ENCODE data around the gene CD300A.

Gene CD300A

DNA sequence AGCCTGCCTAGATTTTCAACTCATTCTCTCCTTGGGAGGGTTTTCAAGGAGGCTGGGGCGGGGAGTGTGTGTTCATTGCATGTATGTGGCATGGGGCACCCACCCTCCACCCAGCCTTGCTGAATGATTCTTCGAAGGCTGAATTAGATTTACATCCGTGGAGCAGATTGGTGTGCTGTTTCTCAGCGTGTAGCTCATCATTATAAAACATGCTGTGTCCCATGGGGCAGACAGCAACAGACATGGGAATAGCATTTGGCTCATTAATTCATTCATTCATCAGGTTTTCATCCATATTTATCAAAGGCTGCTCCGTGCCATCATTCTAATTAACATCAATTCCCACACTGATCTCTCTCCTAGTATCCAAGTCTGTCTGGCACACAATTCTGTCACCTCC is 10.6 kb upstream of the CD300A start:
- DNase-seq, result no peak

DNA sequence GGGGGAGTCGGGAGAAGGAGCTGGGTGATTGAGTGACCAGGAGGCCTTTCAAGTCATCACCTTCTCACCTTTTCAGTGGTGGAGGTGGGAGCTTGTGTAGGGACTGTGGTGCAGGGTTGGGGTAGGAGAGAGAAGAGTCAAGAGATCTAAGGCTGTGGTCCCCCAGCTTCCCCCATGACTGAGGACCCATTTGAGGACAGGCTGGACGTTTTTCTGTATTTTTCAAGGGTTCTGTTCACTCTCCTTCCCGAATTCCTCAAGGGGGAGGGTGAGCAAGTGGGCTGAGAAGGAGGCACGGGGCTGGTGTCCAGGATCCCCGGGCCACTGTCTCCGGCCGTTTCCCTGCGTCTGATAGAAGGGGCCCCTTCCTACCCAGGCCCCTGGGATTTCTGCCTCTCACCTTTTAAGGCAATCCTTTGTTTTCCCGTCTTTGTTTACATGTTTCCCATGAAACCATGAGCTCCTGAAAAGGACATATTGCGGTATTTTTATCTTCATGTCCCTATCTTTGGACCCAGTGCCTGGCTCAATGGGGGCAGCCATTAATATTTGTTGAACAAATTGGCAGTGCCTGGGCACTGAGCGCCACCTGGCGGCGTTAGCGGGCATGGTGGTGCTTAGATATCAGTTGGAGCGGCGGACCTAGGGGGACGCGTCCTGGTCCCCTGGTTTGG is 9.2 kb upstream of the CD300A start:
- DNase-seq, result no peak

DNA sequence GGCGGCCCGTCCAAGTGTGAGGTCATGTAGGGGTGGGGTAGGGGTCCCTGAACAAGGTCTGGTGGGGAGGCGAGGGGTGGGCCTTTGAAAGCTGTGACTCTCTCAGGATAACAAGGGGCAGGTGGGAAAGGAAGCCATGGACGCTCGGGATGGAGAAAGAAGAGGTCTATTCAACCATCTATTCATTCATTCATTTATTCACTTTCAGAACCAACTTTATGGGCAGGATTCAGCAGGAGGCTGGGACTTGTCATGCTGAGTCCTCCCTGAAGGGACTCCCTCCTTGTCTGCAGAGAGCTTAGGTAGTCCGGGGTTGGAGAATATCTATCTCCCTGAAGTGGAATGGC is 8.6 kb upstream of the CD300A start:
- no peak for DNase-seq

- DNase-seq, result no peak
Observed at GRCh38 chr17:74458835-74459234, 7.6 kb upstream of the CD300A start.

GRCh38 chr17:74459622-74460021 is 6.8 kb upstream of the CD300A start:
- DNase-seq, result no peak

DNA sequence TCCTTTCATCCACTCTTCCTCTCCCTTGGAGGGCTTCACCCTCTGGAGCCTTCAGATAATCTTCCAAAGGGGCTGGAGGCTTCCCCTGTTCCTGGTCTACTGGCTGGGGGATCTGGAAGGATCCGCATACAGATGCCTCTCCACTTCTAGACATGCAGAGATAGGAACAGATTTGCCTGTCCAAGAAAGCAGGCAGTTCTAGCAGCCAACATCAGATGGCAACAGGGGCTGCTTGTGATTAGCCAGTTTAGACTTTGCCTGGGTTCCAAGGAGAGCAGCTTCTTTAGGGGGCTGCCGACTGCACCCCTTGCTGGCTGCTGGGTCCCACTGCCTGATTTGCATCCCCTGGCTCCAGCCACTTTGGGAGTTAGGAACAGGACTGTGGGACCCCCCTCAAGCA is 6.2 kb upstream of the CD300A start:
- DNase-seq, result no peak

DNA sequence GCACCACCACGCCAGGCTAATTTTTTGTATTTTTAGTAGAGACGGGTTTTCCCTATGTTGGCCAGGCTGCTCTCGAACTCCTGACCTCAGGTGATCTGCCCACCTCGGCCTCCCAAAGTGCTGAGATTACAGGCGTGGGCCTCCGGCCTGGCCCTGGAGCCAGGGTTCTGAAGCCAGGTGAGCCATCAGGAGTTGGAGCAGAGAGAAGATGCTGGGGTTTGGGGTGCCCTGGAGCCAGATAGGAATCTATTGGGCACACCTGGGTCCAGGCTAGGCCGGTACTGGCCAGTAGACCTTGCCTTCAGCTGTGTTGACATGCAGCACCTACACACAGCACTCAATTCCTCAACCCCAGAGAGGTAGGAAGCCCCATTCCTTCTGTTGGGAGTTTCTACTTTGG is 5.4 kb upstream of the CD300A start:
- no peak for DNase-seq

- no peak for DNase-seq
Observed at GRCh38 chr17:74461611-74462010, 4.8 kb upstream of the CD300A start.

DNA sequence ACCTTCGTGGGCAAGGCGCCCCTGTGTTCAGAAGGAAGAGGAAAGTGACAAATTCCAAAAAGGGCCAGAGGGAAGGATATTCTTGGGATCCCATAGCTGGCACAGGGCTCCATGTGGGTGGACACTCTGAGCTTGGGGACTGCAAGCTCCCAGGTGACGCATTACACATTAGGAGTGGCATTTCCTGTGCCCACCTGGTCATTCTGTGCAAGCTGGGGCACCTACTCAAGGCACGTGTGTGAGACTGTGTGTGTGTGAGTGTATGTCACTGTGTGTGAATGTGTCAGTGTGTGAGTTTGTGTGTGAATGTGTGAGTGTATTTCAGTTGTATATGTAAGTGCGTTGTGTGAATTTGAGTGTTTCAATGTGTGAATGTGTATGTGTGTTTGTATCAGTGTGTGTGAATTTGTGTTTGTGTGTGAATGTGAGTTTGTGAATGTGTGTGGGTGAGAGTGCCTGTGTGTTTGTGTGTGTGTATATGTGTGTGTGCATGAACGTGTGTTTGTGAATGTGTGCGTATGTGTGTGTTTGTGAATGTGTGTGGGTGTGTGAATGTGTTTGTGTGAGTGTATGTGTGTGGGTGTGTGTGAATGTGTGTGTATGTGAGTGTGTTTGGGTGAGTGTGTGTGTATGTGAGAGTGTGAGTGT is 1.6 kb upstream of the CD300A start:
- DNase-seq, result no peak

DNA sequence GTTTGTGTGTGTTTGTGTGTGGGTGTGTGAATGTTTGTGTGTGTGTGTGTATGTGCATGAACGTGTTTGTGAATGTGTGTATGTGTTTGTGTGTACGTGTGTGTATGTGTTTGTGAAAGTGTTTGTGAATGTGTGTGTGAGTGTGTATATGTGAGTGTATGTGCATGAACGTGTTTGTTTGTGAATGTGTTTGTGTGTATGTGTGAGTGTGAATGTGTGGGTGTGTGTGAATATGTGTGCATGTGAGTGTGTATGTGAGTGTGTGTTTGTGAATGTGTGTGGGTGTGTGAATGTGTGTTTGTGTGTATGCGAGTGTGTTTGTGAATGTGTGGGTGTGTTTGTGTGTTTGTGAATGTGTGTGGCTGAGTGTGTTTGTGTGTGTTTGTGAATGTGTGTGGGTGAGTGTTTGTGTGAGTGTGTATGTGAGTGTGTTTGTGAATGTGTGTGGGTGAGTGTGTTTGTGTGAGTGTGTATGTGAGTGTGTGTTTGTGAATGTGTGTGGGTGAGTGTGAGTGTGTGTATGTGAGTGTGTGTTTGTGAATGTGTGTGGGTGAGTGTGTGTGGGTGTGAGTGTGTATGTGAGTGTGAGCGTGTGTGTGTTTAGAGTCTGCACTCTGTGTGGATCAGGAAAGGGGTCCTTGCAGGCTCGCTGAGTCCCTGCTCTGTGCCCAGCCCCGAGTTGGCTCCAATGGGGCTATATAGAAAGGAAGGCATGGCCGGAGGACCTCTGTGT is 890 bp upstream of the CD300A start:
- DNase-seq, result no peak

- no peak for DNase-seq
Observed at GRCh38 chr17:74466828-74467184, 372 bp downstream of the CD300A start.

DNA sequence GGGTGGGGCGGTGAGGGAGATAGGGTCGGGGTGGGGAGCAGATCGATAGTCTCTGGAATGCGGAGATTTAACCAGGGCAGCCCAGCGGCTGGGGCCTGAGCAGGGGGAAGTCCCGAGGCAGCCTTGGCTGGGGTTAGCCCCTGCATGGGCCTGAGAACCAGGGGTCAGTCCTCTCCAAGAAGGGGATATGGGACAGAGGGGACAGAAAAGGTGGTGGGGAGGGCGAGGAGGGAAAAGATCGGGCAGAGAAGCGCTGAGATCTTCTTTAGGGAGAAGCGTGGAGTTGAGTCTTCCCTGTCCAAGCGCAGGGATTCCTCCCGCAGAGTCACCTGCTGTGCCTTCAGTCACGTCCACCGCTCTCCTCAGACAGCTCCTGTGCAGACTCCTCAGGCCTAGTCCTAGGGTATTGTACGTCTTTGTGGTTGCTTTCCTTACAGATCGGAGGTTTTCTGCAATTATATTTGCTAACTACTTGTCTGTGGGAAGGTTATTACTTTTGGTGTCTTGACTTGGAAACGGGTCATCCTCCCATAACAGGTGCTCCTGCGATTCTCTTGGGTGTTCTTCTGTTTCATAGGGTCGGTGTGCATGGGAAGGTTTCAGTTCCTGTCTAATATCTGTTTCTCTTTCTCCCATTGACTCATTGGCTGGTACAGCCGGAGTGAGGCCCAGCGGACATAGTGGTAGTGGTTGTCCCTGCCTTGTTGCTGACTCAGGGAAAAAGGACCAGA is 952 bp downstream of the CD300A start:
- DNase-seq, result no peak

GRCh38 chr17:74471341-74471740 is 4.9 kb downstream of the CD300A start:
- no peak for DNase-seq

GRCh38 chr17:74472890-74473289 is 6.5 kb downstream of the CD300A start:
- DNase-seq, result no peak

DNA sequence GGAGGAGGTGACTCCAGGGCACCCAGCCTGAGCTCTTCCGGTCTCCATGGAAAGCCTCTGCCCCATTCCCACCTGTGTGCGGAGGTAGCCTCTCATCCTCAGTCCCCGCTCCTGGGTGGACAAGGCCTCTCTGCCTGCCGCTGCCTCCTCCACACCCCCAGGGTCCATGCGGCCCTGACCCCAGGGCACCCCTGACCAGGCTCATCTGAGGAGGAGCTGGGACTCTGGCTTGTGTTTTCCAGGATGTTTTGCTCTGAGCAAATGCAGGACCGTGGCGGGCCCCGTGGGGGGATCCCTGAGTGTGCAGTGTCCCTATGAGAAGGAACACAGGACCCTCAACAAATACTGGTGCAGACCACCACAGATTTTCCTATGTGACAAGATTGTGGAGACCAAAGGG is 6.9 kb downstream of the CD300A start:
- DNase-seq, result no peak

DNA sequence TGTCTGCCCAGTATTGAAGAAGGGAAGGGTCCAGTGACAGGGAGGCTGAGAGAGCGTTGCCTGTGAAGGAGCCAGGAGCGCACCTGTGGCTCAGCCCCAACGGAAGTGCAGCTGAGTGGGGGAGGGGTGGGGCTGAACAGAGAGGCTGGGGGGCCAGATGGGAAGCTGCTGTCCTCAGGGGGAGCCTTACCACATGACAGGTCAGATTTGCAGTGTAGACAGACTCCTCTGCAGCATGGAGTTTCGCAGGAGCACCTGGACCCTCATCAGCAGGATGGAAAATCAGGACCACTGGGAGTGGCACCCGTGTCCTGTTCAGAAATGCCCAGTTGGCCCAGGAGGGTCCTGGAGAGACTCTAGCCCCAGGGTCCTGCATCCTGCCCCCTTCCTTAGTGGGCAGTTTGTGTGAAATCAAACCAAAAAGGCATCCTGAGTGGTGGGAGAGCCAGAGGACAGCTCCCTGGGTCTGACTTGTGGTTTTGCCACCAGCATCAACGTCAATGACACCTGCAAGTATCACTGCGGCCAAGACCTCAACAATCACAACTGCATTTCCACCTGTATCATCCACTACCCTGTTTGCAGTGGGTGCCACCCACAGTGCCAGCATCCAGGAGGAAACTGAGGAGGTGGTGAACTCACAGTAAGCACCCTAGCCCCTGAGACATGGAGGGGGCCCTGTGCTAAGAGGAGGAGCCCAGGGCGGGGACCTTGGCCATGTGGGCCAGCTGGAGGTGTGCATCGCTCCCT is 7.8 kb downstream of the CD300A start:
- DNase-seq, result no peak

- no peak for DNase-seq
Observed at GRCh38 chr17:74475189-74475588, 8.8 kb downstream of the CD300A start.

GRCh38 chr17:74477411-74477810 is 11.0 kb downstream of the CD300A start:
- no peak for DNase-seq

DNA sequence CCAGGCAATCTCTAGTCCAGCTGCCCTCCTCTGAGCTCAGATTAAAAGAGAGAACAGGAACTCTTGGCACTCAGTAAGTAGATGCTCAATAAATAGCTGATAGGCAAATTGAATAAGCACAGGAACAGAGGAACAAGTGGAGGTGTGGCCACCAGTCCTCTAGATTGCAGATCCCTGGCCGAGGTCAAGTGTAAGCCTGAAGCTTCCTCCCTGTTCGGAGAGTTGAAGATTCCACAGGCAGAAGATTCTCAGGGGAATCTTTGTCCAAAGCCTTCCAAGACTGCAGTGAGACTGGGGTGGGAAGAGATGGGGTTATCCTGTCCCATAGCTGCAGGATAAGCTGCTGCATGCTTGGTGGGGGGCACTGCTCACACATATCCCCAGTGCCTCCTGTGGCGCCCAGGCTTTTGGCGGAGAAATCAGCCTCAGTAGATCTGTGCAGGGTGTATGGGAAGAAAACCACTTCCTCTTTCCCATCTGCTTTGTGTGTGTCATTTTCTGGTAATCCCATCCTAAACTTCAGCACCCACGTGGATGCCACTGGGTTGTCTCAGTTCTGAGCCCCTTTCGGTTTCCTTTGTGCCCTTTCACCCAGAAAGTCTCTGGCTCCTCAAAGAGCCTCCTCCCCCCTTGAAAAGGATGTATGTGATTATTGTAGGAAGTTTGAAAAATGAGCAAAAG is 12.1 kb downstream of the CD300A start:
- DNase-seq, result no peak

- no peak for DNase-seq
Observed at GRCh38 chr17:74480290-74480689, 13.9 kb downstream of the CD300A start.

DNA sequence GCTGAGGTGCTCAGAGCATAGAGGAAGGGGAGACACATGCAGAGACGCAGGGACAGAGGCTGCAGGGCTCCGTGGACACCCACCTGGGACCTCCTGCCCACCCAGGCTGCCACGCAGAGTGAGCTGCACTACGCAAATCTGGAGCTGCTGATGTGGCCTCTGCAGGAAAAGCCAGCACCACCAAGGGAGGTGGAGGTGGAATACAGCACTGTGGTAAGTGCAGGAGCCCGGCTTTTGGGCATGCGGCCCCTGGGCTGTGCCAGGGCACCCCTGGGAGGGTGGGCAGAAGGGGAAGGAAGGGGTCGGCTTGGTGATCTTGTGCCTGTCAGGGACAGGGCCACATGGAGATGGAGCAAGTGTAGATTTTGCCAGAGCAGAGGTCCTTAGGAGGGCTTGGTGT is 15.2 kb downstream of the CD300A start:
- no peak for DNase-seq

DNA sequence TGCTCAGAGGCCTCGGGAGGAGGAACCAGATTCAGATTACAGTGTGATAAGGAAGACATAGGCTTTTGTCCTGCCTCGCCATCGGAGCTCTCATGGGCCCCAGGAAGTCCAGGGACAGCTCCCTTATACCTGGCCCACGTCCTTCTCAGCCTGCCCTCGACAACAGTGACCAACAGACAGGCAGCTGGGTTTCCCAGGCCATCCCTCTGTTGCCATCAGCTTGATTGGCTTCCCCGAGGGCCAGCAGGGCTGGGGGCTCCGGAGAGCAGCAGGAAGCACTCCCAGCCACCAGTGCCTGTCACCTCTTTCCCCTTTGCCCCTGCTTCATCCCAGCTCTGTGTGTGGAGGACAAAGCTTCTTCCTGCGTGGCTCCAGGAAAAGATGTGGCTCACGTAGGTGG is 17.6 kb downstream of the CD300A start:
- DNase-seq, result no peak
